GM23338 (cell line): ENCODE data around the gene C3orf70. TPM values are rescaled to one million over a fixed set of nuclear protein-coding genes. Genes with fewer than 3 reads are reported as not detected.

Experiments
- ATAC-seq: fragments of 200-7000 bp; cut with Tn5 transposase; 3 replicates; pipeline ENCODE4 v1.9.1; 2020
- DNase-seq: peaks from one replicate; pipeline ENCODE4 v3.0.0-alpha.2; 2015; ENCODE audit warnings: low spot score
- H2AFZ ChIP-seq: fragments of 200-600 bp; sonication (generic); 2 replicates; pipeline ENCODE4 v1.8.0; 2016; ENCODE audit warnings: antibody characterized with exemption, mild to moderate bottlenecking, moderate library complexity
- H3F3A ChIP-seq: fragments of 200-600 bp; sonication (generic); replicated peaks from 2 replicates; pipeline ENCODE4 v1.8.0; 2017; ENCODE audit warnings: antibody characterized with exemption, mixed run types, low read depth
- H3K27ac ChIP-seq: fragments of 200-600 bp; sonication (generic); 2 replicates; pipeline ENCODE4 v1.6.1; 2016; ENCODE audit warnings: low read depth
- H3K27me3 ChIP-seq: fragments of 200-600 bp; sonication (generic); 2 replicates; pipeline ENCODE4 v1.8.0; 2016; ENCODE audit warnings: mild to moderate bottlenecking, mixed run types, moderate library complexity; ENCODE audit not compliant: insufficient read depth
- H3K36me3 ChIP-seq: fragments of 200-600 bp; sonication (generic); 2 replicates; pipeline ENCODE4 v1.8.0; 2016; ENCODE audit warnings: mild to moderate bottlenecking; ENCODE audit not compliant: insufficient read depth
- H3K4me1 ChIP-seq: fragments of 200-600 bp; sonication (generic); 2 replicates; pipeline ENCODE4 v1.8.0; 2016; ENCODE audit warnings: mild to moderate bottlenecking, moderate library complexity; ENCODE audit not compliant: insufficient read depth
- H3K4me2 ChIP-seq: fragments of 200-600 bp; sonication (generic); 2 replicates; pipeline ENCODE4 v1.7.1; 2017; ENCODE audit warnings: mixed run types
- H3K4me3 ChIP-seq: fragments of 200-600 bp; sonication (generic); 2 replicates; pipeline ENCODE4 v1.6.1; 2016; ENCODE audit warnings: mixed run types
- H3K79me2 ChIP-seq: fragments of 200-600 bp; sonication (generic); replicated peaks from 2 replicates; pipeline ENCODE4 v1.8.0; 2017; ENCODE audit warnings: mild to moderate bottlenecking; ENCODE audit not compliant: insufficient read depth
- H3K9me2 ChIP-seq: fragments of 200-600 bp; sonication (generic); 2 replicates; pipeline ENCODE4 v1.8.0; 2017; ENCODE audit not compliant: insufficient read depth
- H4K20me1 ChIP-seq: fragments of 200-600 bp; sonication (generic); replicated peaks from 2 replicates; pipeline ENCODE4 v1.8.0; 2017; ENCODE audit warnings: mild to moderate bottlenecking; ENCODE audit not compliant: insufficient read depth
- H3K27ac Mint-ChIP-seq: 2 replicates; pipeline ENCODE4 v1.8.0; 2020; ENCODE audit warnings: inconsistent platforms, mild to moderate bottlenecking, moderate library complexity, mixed read lengths
- H3K27me3 Mint-ChIP-seq: 3 replicates; pipeline ENCODE4 v1.8.0; 2022; ENCODE audit warnings: low read depth, mild to moderate bottlenecking, moderate library complexity, mixed read lengths, inconsistent platforms; ENCODE audit not compliant: insufficient read depth, poor library complexity
- H3K36me3 Mint-ChIP-seq: 3 replicates; pipeline ENCODE4 v1.8.0; 2021; ENCODE audit warnings: low read depth, mild to moderate bottlenecking, inconsistent platforms, moderate library complexity, mixed read lengths
- H3K4me1 Mint-ChIP-seq: 3 replicates; pipeline ENCODE4 v1.8.0; 2020; ENCODE audit warnings: mild to moderate bottlenecking, inconsistent platforms, mixed read lengths
- H3K4me3 Mint-ChIP-seq: 3 replicates; pipeline ENCODE4 v1.8.0; 2021; ENCODE audit warnings: moderate library complexity, mild to moderate bottlenecking, inconsistent platforms, mixed read lengths
- H3K9me3 Mint-ChIP-seq: 3 replicates; pipeline ENCODE4 v1.8.0; 2020; ENCODE audit warnings: moderate library complexity, mild to moderate bottlenecking, inconsistent platforms, mixed read lengths
- NANOG ChIP-seq: IDR thresholded peaks from 2 replicates; pipeline ENCODE4 v1.6.1; 2016; ENCODE audit warnings: antibody characterized with exemption, borderline replicate concordance
- polyA plus RNA-seq: library from polyadenylated mRNA; unstranded; fragments of >200 nt; fragmentation: Nextera tagmentation; extraction: Ambion mirVana; gene quantifications from 2 replicates; pipeline ENCODE4 v1.2.1, GENCODE V29; 2016
- total RNA-seq: library from RNA; depleted of rRNA; stranded (reverse); fragments of >200 nt; shearing (Covaris generic); gene quantifications from 2 replicates; pipeline ENCODE4 v1.2.3, GENCODE V29; 2014; rRNA removed

The C3orf70 gene
- total and polyA plus RNA-seq, 2 experiments from 2014 or later, result 0.45 to 1.5 TPM

DNA sequence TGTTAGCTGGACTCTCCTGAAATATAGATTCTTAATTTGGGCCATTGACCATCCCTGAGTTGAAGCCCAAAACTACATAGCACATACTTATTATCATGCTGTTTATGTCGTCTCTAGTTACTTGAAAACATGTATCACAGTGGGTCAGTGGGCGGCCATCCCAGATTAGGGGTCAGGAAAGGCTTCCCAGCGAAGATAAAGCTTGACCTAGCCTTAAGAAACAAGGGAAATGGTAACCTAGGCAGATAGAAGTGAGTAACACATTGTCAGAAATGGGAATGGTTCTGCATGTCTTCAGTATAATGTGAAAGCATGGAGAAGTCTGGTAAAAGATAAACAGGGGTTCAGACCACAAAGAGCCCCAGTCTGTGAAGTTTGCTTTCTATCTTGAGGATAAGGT is 124.7 kb downstream of the C3orf70 start:
- Histone ChIP-seq H3K27ac (no peak overlapping the region), H3K79me2 (no peaks in the 10 kb centered on the region), H2AFZ (no peak overlapping the region), H3K4me3 (no peak overlapping the region), H3K9me2 (no peaks in the 10 kb centered on the region), H4K20me1 (no peaks in the 10 kb centered on the region), H3K36me3 (peaks cover 2% of the 10 kb centered on the region; the same call in 1 of the 2 replicates), H3K4me2 (no peak overlapping the region), H3K27me3 (no peaks in the 10 kb centered on the region), H3F3A (no peaks in the 10 kb centered on the region), H3K4me1 (no peaks in the 10 kb centered on the region)
- no peak for DNase-seq
- no peaks in the 10 kb centered on the region for H3K9me3 Mint-ChIP-seq
- peaks cover 5% of the 10 kb centered on the region; the same call in 2 of the 3 replicates for H3K4me1 Mint-ChIP-seq
- H3K27me3 Mint-ChIP-seq, result no peaks in the 10 kb centered on the region
- H3K4me3 Mint-ChIP-seq, result no peak overlapping the region
- no peak for TF ChIP-seq NANOG
- H3K36me3 Mint-ChIP-seq, result peaks cover 11% of the 10 kb centered on the region; the same call in 2 of the 3 replicates
- ATAC-seq, result no peak
- no peak overlapping the region for H3K27ac Mint-ChIP-seq

Other genes with a start within 250 kb of the C3orf70 start
- gene EHHADH, start 101.0 kb upstream of the C3orf70 start, total RNA-seq, result 5.1 and 6.0 TPM in 2 replicates
- 1.7 and 2.5 TPM in 2 replicates for gene EHHADH, start 101.0 kb upstream of the C3orf70 start, polyA plus RNA-seq
- 10.7 and 18.9 TPM in 2 replicates for gene MAP3K13, start 210.1 kb upstream of the C3orf70 start, total RNA-seq
- 128 and 129 TPM in 2 replicates for gene MAP3K13, start 210.1 kb upstream of the C3orf70 start, polyA plus RNA-seq